Measurements from ENCODE around the gene RAPGEF5. TPM values are rescaled to one million over a fixed set of nuclear protein-coding genes. Genes with fewer than 3 reads are reported as not detected.

Gene RAPGEF5
- total and polyA plus RNA-seq, 8 donors = 1.5 to 190 (median 12.7) TPM

DNA sequence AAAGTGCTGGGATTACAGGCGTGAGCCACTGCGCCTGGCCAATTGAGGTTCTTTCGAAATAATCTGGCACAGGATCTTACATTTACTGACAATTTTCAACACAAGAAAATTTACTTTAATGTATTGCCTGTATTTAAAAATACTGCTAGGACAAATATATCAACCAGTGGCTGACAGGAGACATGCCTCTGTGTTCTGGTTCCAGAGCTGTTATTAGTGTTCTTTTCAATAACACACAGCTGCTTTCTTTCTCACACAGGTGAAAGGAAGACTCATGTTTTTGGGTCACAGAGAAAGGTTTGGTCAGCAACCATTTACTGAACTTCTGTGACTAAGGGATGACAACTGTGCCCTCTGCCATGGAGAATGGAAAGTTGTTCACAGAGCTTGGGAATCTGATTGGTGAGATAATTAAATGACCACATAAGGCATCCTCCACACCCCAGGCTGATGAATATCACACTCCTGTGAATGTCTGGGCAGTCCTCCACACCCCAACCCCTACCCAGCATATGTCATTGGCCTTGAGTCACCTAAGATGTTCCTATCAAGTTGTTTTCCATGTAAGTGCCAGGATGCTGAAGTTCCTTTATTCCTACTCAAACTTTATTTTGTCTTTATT lies 180.1 kb downstream of the RAPGEF5 start:
- TF ChIP-seq EP300 (IDR thresholded peaks at IDR 0.05) = no peak
- TF ChIP-seq, protein P1, sequence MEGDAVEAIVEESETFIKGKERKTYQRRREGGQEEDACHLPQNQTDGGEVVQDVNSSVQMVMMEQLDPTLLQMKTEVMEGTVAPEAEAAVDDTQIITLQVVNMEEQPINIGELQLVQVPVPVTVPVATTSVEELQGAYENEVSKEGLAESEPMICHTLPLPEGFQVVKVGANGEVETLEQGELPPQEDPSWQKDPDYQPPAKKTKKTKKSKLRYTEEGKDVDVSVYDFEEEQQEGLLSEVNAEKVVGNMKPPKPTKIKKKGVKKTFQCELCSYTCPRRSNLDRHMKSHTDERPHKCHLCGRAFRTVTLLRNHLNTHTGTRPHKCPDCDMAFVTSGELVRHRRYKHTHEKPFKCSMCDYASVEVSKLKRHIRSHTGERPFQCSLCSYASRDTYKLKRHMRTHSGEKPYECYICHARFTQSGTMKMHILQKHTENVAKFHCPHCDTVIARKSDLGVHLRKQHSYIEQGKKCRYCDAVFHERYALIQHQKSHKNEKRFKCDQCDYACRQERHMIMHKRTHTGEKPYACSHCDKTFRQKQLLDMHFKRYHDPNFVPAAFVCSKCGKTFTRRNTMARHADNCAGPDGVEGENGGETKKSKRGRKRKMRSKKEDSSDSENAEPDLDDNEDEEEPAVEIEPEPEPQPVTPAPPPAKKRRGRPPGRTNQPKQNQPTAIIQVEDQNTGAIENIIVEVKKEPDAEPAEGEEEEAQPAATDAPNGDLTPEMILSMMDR (IDR thresholded peaks at IDR 0.05) = no peak
- no peak for TF ChIP-seq POLR2A (IDR thresholded peaks at IDR 0.05)
- no peak for TF ChIP-seq POLR2AphosphoS5 (IDR thresholded peaks at IDR 0.05)

DNA sequence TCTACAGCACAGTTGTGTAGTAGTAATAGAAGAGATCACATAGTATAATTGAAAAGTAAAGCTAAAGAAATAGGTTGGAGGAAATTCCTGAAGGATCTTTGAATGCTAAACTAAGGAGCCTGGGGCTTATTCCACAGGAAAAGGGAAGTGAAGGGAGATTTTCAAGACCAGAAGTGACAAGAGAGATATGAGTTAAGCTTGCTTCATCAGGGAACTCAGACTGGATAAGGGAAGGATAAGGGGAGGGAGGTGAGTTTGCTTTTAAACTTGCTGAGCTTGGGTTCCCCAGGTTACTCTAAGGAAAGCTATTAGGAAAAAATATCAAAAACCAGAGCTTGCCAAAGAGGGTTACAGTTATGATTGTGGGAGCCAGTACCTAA lies 182.4 kb downstream of the RAPGEF5 start:
- intact Hi-C loops (cut with DNase I; ENCODE audit: low total_unique reads) = no loop called here
- H3K4me3 ChIP-seq = no peak overlapping the region
- no peak for TF ChIP-seq EP300 (IDR thresholded peaks at IDR 0.05)
- TF ChIP-seq, protein P1 (IDR thresholded peaks at IDR 0.05) = no peak
- no peak for TF ChIP-seq POLR2AphosphoS5 (IDR thresholded peaks at IDR 0.05)
- no peak for TF ChIP-seq POLR2A (IDR thresholded peaks at IDR 0.05)
- H3K27ac ChIP-seq = no peak overlapping the region
- no peaks in the 10 kb centered on the region for H3K36me3 ChIP-seq
- DNase-seq = no peak
- no peaks in the 10 kb centered on the region for H3K9me3 ChIP-seq
- H3K4me1 ChIP-seq = peaks cover 0 to 4% (median 0%) of the 10 kb centered on the region in 4 donors
- no peaks in the 10 kb centered on the region for H3K27me3 ChIP-seq

More for the DNA sequence above, 180.1 kb downstream of the RAPGEF5 start:
- DNase-seq = no peak
- H3K27me3 ChIP-seq = no peaks in the 10 kb centered on the region
- H3K4me1 ChIP-seq = peaks cover 0 to 4% (median 0%) of the 10 kb centered on the region in 4 donors
- no peaks in the 10 kb centered on the region for H3K9me3 ChIP-seq
- intact Hi-C loops (cut with DNase I; ENCODE audit: low total_unique reads) = no loop called here
- no peaks in the 10 kb centered on the region for H3K36me3 ChIP-seq
- H3K4me3 ChIP-seq = no peak overlapping the region
- no peak overlapping the region for H3K27ac ChIP-seq
- 81 to 94% (median 89%) methylated on average over 3 of the region's 3 CpGs for WGBS, 5 donors

DNA sequence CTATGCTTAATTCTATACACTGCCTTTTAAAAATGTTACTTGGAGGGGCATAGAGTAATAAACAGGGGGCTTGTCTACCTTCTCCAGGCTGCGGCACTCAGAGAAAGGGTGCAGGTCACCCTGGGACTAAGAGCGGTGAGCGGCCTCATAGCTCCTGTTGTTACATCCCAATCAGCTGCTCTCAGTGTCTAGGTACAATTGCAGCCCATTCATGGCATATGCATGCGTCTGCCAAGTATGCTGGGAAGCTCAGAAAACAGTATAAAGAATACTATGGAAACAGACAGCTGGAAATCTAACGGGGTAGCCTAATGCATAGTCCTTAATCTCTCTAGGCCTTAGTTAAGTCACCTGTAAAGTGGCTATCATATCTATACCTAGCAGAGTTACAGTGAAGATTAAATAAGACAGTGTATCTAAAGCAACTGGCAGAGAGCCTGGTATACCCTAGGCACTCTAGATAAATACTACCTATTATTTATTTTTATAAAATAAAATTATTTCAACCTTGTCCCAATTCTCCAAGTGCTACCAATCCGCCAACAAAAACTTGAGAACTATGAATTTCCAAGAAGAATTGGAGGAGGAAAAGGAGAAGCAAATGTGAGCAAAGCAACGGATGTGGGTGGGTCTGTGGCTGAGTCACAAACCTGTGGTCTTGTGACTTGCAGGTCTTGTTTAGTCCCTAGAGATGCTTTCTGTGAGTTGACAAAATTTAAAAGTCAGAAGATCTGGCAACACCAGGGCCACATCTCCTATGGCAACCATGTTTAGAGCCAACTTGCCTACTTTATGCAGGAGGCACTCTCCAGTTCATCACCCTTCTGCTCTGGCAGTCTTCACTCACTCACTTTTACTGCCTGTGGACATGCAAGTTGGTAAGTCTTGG lies 183.0 kb downstream of the RAPGEF5 start:
- DNase-seq = peak in 1 of 2 donors; percentile 31

DNA sequence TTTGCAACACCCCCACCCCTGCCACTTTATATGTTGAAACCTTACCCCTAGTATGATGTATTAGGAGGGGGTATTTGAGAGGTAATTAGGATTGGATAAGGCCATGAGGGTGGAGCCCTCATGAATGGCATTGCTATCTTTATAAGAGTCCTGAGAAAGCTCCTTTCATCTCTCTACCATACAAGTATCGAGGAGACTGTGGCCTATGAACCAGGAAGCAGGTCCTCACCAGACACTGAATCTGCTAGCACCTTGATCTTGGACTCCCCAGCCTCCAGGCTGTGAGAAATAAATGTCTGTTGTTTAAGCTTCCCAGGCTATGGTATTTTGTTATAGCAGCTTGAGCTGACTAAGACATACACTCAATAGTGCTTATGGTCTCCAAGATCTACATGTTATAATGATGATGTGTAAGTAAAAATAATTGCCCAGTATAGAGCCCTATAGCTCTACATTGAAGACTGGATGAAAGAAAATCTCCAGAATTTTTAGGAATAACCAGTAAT lies 188.8 kb downstream of the RAPGEF5 start:
- Histone ChIP-seq H3K27me3 (no peaks in the 10 kb centered on the region), H3K4me3 (no peak overlapping the region), H3K27ac (no peak overlapping the region), H3K9me3 (no peaks in the 10 kb centered on the region), H3K4me1 (no peaks in the 10 kb centered on the region), H3K36me3 (peaks cover 0 to 4% (median 0%) of the 10 kb centered on the region in 4 donors)
- no peak for DNase-seq
- intact Hi-C loops (cut with DNase I; ENCODE audit: low total_unique reads) = no loop called here
- no peak for TF ChIP-seq POLR2AphosphoS5 (IDR thresholded peaks at IDR 0.05)
- TF ChIP-seq POLR2A (IDR thresholded peaks at IDR 0.05) = no peak
- TF ChIP-seq, protein P1 (IDR thresholded peaks at IDR 0.05) = no peak
- no peak for TF ChIP-seq EP300 (IDR thresholded peaks at IDR 0.05)
- 74 to 96% (median 85%) methylated on average over 1 of the region's 1 CpG for WGBS, 5 donors

More for the DNA sequence above, 183.0 kb downstream of the RAPGEF5 start:
- WGBS, 5 donors = 79 to 89% (median 82%) methylated on average over 7 of the region's 7 CpGs
- peaks cover 0 to 4% (median 0%) of the 10 kb centered on the region in 4 donors for H3K4me1 ChIP-seq
- H3K4me3 ChIP-seq = no peak overlapping the region
- intact Hi-C loops (cut with DNase I; ENCODE audit: low total_unique reads) = no loop called here
- H3K27ac ChIP-seq = no peak overlapping the region
- TF ChIP-seq POLR2A (IDR thresholded peaks at IDR 0.05) (no peak), POLR2AphosphoS5 (IDR thresholded peaks at IDR 0.05) (no peak), EP300 (IDR thresholded peaks at IDR 0.05) (no peak)
- TF ChIP-seq, protein P1 (IDR thresholded peaks at IDR 0.05) = no peak
- H3K9me3 ChIP-seq = no peaks in the 10 kb centered on the region
- no peaks in the 10 kb centered on the region for H3K27me3 ChIP-seq
- no peaks in the 10 kb centered on the region for H3K36me3 ChIP-seq

All from stomach (tissue), 9 donors.